Smooth muscle cell (in vitro differentiated cells): ENCODE measurements around the gene KHDC4. TPM values are rescaled to one million over a fixed set of nuclear protein-coding genes. Genes with fewer than 3 reads are reported as not detected.

Source experiments
- DNase-seq: peaks from one replicate; lab custom pipeline; 2025; ENCODE audit not compliant: unreplicated experiment; lab: John Stamatoyannopoulos, UW
- H2AFZ ChIP-seq: fragments of 200-600 bp; sonication (generic); 2 replicates; pipeline ENCODE4 v1.6.0; 2016; ENCODE audit warnings: antibody characterized with exemption, low read depth, mild to moderate bottlenecking
- H3F3A ChIP-seq: fragments of 200-600 bp; sonication (generic); 2 replicates; pipeline ENCODE4 v1.6.0; 2017; ENCODE audit warnings: antibody characterized with exemption, low read depth
- H3K27ac ChIP-seq: fragments of 200-600 bp; sonication (generic); 2 replicates; pipeline ENCODE4 v1.5.1; 2016; ENCODE audit warnings: low read depth, mild to moderate bottlenecking
- H3K27me3 ChIP-seq: fragments of 200-600 bp; sonication (generic); 2 replicates; pipeline ENCODE4 v1.6.1; 2016; ENCODE audit warnings: low read depth, mild to moderate bottlenecking
- H3K36me3 ChIP-seq: fragments of 200-600 bp; sonication (generic); 2 replicates; pipeline ENCODE4 v1.5.1; 2016; ENCODE audit warnings: low read depth
- H3K4me1 ChIP-seq: fragments of 200-600 bp; sonication (generic); 2 replicates; pipeline ENCODE4 v1.5.1; 2016; ENCODE audit warnings: low read depth
- H3K4me2 ChIP-seq: fragments of 200-600 bp; sonication (generic); 2 replicates; pipeline ENCODE4 v1.6.0; 2016; ENCODE audit warnings: mild to moderate bottlenecking
- H3K4me3 ChIP-seq: fragments of 200-600 bp; sonication (generic); 2 replicates; pipeline ENCODE4 v1.5.1; 2016; ENCODE audit warnings: mild to moderate bottlenecking
- H3K79me2 ChIP-seq: fragments of 200-600 bp; sonication (generic); 2 replicates; pipeline ENCODE4 v1.6.0; 2016; ENCODE audit warnings: low read depth, mild to moderate bottlenecking
- H3K9ac ChIP-seq: fragments of 200-600 bp; sonication (generic); 2 replicates; pipeline ENCODE4 v1.6.0; 2016; ENCODE audit warnings: low read depth
- H3K9me3 ChIP-seq: fragments of 200-600 bp; sonication (generic); replicated peaks from 2 replicates; pipeline ENCODE4 v1.5.1; 2016; ENCODE audit warnings: low read depth
- H4K20me1 ChIP-seq: fragments of 200-600 bp; sonication (generic); 2 replicates; pipeline ENCODE4 v1.6.0; 2016; ENCODE audit warnings: low read depth
- WGBS: methylation state at CpG from one replicate; pipeline ENCODE4 v1.1.7; 2016; ENCODE audit warnings: low lambda C conversion rate; 5-methylcytosine and 5-hydroxymethylcytosine counted together
- polyA plus RNA-seq: library from polyadenylated mRNA; unstranded; fragments of >200 nt; fragmentation: Nextera tagmentation; extraction: Ambion mirVana; gene quantifications from 2 replicates; pipeline ENCODE4 v1.2.1, GENCODE V29; 2016
- total RNA-seq: library from RNA; depleted of rRNA; stranded (reverse); fragments of >200 nt; gene quantifications from 2 replicates; pipeline ENCODE4 v1.2.3, GENCODE V29; 2014
- TF ChIP-seq, protein P1 (sequence below): fragments of 200-600 bp; sonication (generic); IDR thresholded peaks from 2 replicates; pipeline ENCODE4 v1.5.1; 2017; ENCODE audit warnings: borderline replicate concordance, mild to moderate bottlenecking, antibody characterized with exemption; ENCODE audit not compliant: insufficient read depth, poor library complexity, severe bottlenecking

Gene KHDC4
- total and polyA plus RNA-seq, 2 experiments from 2014 or later, result 14.9 to 41.7 TPM

DNA sequence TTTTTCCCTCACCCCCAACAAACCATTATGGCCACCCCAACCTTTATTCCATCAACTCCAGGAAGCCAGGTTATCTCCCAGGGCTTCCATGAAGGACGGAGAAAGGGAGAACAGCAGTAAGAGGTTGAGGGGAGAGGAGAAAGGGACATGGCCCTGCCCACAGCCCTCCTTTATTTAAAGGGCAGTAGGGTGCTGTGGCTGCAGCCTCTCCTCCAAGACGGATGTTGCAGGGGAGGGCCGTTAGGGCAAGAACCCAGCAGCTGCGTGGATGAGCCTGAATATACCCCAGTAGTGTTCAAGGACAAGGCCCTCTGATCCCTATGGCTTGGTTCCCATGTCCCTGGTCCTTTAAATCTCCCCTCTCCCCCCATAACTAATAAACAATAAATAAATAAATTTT, 13.1 kb upstream of the KHDC4 start:
- TF ChIP-seq, protein P1, sequence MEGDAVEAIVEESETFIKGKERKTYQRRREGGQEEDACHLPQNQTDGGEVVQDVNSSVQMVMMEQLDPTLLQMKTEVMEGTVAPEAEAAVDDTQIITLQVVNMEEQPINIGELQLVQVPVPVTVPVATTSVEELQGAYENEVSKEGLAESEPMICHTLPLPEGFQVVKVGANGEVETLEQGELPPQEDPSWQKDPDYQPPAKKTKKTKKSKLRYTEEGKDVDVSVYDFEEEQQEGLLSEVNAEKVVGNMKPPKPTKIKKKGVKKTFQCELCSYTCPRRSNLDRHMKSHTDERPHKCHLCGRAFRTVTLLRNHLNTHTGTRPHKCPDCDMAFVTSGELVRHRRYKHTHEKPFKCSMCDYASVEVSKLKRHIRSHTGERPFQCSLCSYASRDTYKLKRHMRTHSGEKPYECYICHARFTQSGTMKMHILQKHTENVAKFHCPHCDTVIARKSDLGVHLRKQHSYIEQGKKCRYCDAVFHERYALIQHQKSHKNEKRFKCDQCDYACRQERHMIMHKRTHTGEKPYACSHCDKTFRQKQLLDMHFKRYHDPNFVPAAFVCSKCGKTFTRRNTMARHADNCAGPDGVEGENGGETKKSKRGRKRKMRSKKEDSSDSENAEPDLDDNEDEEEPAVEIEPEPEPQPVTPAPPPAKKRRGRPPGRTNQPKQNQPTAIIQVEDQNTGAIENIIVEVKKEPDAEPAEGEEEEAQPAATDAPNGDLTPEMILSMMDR, result no peak
- Histone ChIP-seq H3K4me3 (no peak overlapping the region), H3K27me3 (no peaks in the 10 kb centered on the region), H3K9me3 (no peaks in the 10 kb centered on the region), H3K4me1 (no peaks in the 10 kb centered on the region), H3K27ac (no peak overlapping the region), H3F3A (peaks cover 11% of the 10 kb centered on the region), H3K4me2 (no peak overlapping the region), H4K20me1 (no peaks in the 10 kb centered on the region), H3K9ac (no peak overlapping the region), H3K79me2 (no peaks in the 10 kb centered on the region), H2AFZ (no peak overlapping the region), H3K36me3 (peaks cover 7% of the 10 kb centered on the region)
- WGBS, result 91% methylated on average over 4 of the region's 4 CpGs
- DNase-seq, result no peak

DNA sequence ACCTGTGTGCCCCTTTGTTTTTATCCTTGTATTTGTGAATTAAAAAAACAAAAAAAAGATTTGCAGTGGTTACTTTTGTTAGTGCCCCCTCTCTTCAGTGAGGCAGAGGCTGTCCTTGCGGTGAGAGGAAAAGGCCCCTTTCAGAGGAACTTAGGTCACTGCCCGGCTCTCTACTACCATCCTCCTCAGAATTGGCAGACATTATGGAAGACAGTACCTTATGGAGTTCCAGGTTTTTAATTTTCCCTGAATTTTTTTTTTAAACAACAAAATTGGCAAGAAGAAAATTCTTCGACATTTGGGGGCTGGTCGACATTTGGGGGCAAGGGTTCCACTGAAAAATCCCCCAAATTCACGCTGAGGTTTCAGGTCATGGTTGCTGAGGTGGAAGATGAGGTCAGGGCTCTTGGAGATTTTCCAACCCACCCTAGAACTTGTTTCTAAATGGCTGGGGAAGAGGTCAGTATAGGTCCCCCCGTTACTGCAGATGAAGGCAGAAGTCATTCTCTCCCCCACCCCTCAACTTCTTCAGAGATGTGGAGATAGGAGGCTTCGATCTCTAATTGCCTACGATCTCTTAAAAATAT, 12.5 kb upstream of the KHDC4 start:
- WGBS, result 98% methylated on average over 8 of the region's 8 CpGs
- peaks cover 7% of the 10 kb centered on the region for H3K36me3 ChIP-seq

DNA sequence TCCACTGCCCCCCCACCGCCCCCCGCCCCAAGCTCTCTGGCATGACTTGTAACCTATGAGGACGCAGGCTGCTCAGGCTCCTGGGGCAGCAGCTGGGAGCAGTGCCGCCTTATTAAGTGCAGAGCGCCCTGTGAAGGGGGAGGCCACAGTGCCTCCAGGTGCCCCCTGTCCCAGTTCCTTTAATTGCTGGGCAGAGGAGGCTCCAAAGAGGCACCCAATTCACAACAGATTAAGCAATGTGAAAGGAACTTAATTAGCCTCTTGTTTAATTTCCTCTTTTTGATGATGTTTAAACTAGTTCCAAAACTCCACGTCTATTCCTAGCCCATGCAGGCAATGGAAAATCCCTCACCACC, 10.2 kb upstream of the KHDC4 start:
- Histone ChIP-seq H3K4me1 (no peaks in the 10 kb centered on the region), H2AFZ (no peak overlapping the region), H3K9ac (no peak overlapping the region), H4K20me1 (no peaks in the 10 kb centered on the region), H3K36me3 (peaks cover 7% of the 10 kb centered on the region), H3K9me3 (no peaks in the 10 kb centered on the region), H3F3A (peaks cover 7% of the 10 kb centered on the region), H3K4me3 (no peak overlapping the region), H3K27me3 (no peaks in the 10 kb centered on the region), H3K27ac (no peak overlapping the region), H3K4me2 (no peak overlapping the region), H3K79me2 (no peaks in the 10 kb centered on the region)
- TF ChIP-seq, protein P1, result no peak
- 82% methylated on average over 6 of the region's 6 CpGs for WGBS
- no peak for DNase-seq

More for the DNA sequence above, 12.5 kb upstream of the KHDC4 start:
- no peak overlapping the region for H3K4me3 ChIP-seq
- H3K4me2 ChIP-seq, result no peak overlapping the region
- H2AFZ ChIP-seq, result no peak overlapping the region
- H3K4me1 ChIP-seq, result no peaks in the 10 kb centered on the region
- no peak overlapping the region for H3K27ac ChIP-seq
- no peak for DNase-seq
- TF ChIP-seq, protein P1, result no peak
- peaks cover 11% of the 10 kb centered on the region for H3F3A ChIP-seq
- no peaks in the 10 kb centered on the region for H4K20me1 ChIP-seq
- no peak overlapping the region for H3K9ac ChIP-seq
- H3K79me2 ChIP-seq, result no peaks in the 10 kb centered on the region
- no peaks in the 10 kb centered on the region for H3K9me3 ChIP-seq
- H3K27me3 ChIP-seq, result no peaks in the 10 kb centered on the region

DNA sequence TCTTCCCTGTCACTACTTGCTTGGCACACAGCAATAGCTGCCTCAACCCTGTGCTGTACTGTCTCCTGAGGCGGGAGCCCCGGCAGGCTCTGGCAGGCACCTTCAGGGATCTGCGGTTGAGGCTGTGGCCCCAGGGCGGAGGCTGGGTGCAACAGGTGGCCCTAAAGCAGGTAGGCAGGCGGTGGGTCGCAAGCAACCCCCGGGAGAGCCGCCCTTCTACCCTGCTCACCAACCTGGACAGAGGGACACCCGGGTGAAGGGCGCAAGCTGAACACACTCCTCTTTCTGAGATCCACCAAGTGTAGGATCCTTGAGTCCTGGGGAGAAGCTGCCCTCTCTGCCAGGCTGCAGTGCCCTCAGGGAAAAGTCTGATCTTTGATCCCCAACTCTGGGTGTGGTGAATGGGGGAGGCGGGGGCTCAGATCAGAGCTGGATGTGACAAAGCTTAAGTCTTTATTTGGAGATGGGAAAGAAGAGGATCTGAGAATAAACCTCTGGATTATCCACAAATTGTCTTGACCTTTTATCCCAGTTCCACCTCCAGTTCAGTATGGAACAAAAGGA, 8.4 kb upstream of the KHDC4 start:
- WGBS, result 92% methylated on average over 11 of the region's 11 CpGs
- no peaks in the 10 kb centered on the region for H3K27me3 ChIP-seq

More for the DNA sequence above, 8.4 kb upstream of the KHDC4 start:
- Histone ChIP-seq H3K9ac (no peak overlapping the region), H4K20me1 (no peaks in the 10 kb centered on the region), H3K27ac (no peak overlapping the region), H3K36me3 (no peaks in the 10 kb centered on the region), H3K4me3 (no peak overlapping the region), H3K9me3 (no peaks in the 10 kb centered on the region), H3F3A (peaks cover 7% of the 10 kb centered on the region), H3K79me2 (no peaks in the 10 kb centered on the region), H2AFZ (no peak overlapping the region), H3K4me2 (no peak overlapping the region), H3K4me1 (no peaks in the 10 kb centered on the region)
- no peak for DNase-seq
- TF ChIP-seq, protein P1, result no peak
